ENCODE data around the gene SLC8A1. TPM values are rescaled to one million over a fixed set of nuclear protein-coding genes. Genes with fewer than 3 reads are reported as not detected.

SLC8A1 gene
- total RNA-seq, 2 donors from 2014 or later, result 23.2 to 28.2 TPM

- WGBS, result 63% methylated on average over 3 of the region's 3 CpGs
- Histone ChIP-seq H3K36me3 (no peaks in the 10 kb centered on the region), H3K27ac (no peak overlapping the region), H3K9me3 (no peaks in the 10 kb centered on the region), H3K4me1 (replicated peaks) (no peaks in the 10 kb centered on the region), H3K4me3 (no peak overlapping the region), H3K27me3 (replicated peaks; ENCODE audit: insufficient read depth) (no peaks in the 10 kb centered on the region)
- TF ChIP-seq CTCF (IDR thresholded peaks at IDR 0.05) (no peak), POLR2AphosphoS5 (IDR thresholded peaks at IDR 0.05) (no peak), POLR2A (IDR thresholded peaks at IDR 0.05) (no peak)
- DNase-seq (ENCODE audit: low spot score), result no peak
- intact Hi-C loops (cut with DNase I), result no loop called here
Observed at GRCh38 chr2:40483549-40484243, 31.8 kb upstream of the SLC8A1 start.

DNA sequence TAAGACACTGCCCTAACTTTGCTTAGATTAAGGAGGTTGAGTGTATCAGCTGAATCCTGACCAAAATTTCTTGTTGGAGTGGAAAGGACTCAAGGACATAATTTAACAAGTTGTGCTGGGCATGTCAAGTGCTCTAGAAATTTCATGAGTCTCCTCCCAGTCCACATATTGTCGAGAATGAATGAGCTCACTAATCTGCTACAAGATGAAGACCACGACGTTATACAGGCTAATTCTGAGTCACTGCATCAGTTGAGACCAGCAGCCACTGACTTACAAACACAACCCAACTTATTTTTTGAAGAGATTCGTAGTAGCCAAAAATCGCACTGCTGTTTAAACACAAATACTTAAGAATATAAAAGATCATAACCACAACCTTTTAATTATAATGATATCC lies 28.7 kb upstream of the SLC8A1 start:
- Histone ChIP-seq H3K4me3 (no peak overlapping the region), H3K27me3 (replicated peaks; ENCODE audit: insufficient read depth) (no peaks in the 10 kb centered on the region), H3K27ac (no peak overlapping the region), H3K4me1 (replicated peaks) (no peaks in the 10 kb centered on the region), H3K36me3 (no peaks in the 10 kb centered on the region), H3K9me3 (no peaks in the 10 kb centered on the region)
- TF ChIP-seq CTCF (IDR thresholded peaks at IDR 0.05) (no peak), POLR2AphosphoS5 (IDR thresholded peaks at IDR 0.05) (no peak), POLR2A (IDR thresholded peaks at IDR 0.05) (no peak)
- intact Hi-C loops (cut with DNase I), result no loop called here
- 81% methylated on average over 5 of the region's 5 CpGs for WGBS
- no peak for DNase-seq (ENCODE audit: low spot score)

- H3K27ac ChIP-seq, result no peak overlapping the region
- H3K36me3 ChIP-seq, result no peaks in the 10 kb centered on the region
- H3K4me1 ChIP-seq (replicated peaks), result no peaks in the 10 kb centered on the region
- intact Hi-C loops (cut with DNase I), result no loop called here
- DNase-seq (ENCODE audit: low spot score), result no peak
- no peaks in the 10 kb centered on the region for H3K27me3 ChIP-seq (replicated peaks; ENCODE audit: insufficient read depth)
- H3K9me3 ChIP-seq, result no peaks in the 10 kb centered on the region
- no peak overlapping the region for H3K4me3 ChIP-seq
- TF ChIP-seq POLR2AphosphoS5 (IDR thresholded peaks at IDR 0.05) (no peak), POLR2A (IDR thresholded peaks at IDR 0.05) (no peak), CTCF (IDR thresholded peaks at IDR 0.05) (no peak)
Observed at GRCh38 chr2:40480073-40480472, 28.2 kb upstream of the SLC8A1 start.

DNA sequence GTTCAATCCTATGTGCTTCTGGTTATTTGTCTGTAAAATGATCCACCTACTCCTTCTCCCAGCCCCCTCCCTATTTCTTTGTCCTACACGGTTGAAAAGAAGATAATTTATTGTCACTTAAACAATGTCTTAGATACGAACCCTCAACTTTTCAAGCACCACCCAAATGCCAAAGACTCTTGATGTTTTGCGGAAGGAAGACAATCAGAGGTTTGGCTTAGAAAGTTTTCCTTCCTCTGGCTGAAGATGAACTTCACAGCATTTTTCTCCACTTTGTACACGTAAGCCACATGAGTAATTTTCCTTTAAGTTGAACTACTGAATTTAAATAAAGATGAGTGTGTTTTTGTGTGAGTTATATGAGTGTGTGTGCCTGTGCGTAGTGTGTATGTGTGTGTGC lies 25.5 kb upstream of the SLC8A1 start:
- H3K9me3 ChIP-seq, result no peaks in the 10 kb centered on the region
- 55% methylated on average over 5 of the region's 5 CpGs for WGBS
- H3K4me1 ChIP-seq (replicated peaks), result no peaks in the 10 kb centered on the region
- no peak for DNase-seq (ENCODE audit: low spot score)
- H3K27me3 ChIP-seq (replicated peaks; ENCODE audit: insufficient read depth), result no peaks in the 10 kb centered on the region
- no peaks in the 10 kb centered on the region for H3K36me3 ChIP-seq
- H3K27ac ChIP-seq, result no peak overlapping the region
- TF ChIP-seq POLR2AphosphoS5 (IDR thresholded peaks at IDR 0.05), result no peak
- H3K4me3 ChIP-seq, result no peak overlapping the region
- intact Hi-C loops (cut with DNase I), result no loop called here

DNA sequence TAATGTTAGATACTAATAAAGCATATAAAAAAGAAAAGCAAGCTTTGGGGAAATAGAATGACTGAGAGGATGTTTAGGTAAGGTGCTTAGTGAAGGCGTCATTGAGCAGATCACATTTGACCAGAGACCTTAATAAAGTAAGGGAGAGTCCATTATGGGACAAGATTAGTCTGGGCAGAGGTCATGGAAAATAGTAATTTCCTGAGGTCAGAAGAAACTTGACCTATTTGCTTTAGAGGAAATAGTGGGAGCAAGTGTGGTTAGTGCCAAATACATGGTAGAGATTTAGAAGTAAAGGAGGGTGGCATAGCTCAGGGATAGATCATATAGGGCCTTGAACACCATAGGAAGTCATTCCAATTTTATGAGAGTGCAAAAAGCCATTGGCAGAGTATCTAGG lies 24.5 kb upstream of the SLC8A1 start:
- TF ChIP-seq POLR2A (IDR thresholded peaks at IDR 0.05), result no peak
- no peak for TF ChIP-seq CTCF (IDR thresholded peaks at IDR 0.05)
- no peak for TF ChIP-seq POLR2AphosphoS5 (IDR thresholded peaks at IDR 0.05)
- Histone ChIP-seq H3K27ac (no peak overlapping the region), H3K27me3 (replicated peaks; ENCODE audit: insufficient read depth) (no peaks in the 10 kb centered on the region), H3K9me3 (no peaks in the 10 kb centered on the region), H3K4me3 (no peak overlapping the region), H3K4me1 (replicated peaks) (no peaks in the 10 kb centered on the region), H3K36me3 (no peaks in the 10 kb centered on the region)
- 90% methylated on average over 1 of the region's 1 CpG for WGBS
- no peak for DNase-seq (ENCODE audit: low spot score)
- intact Hi-C loops (cut with DNase I), result no loop called here
